GM19328 (cell line): ENCODE data around the gene USP35.
"Not testable (repeated sequence)": the region's sequence is repeated elsewhere in the genome, so short reads cannot be mapped to it uniquely, and the experiment has no call there.

ENCODE experiments used
- ATAC-seq: cut with Tn5 transposase; IDR thresholded peaks from one replicate; pipeline ENCODE4 v1.9.1; 2021; ENCODE audit warnings: mild to moderate bottlenecking, moderate library complexity; ENCODE audit not compliant: unreplicated experiment

USP35 gene

GRCh38 chr11:78231962-78232501 is 43.3 kb downstream of the USP35 start:
- ATAC-seq, result no peak

- not testable (repeated sequence) for ATAC-seq
Observed at GRCh38 chr11:78233046-78233445, 44.3 kb downstream of the USP35 start.

- no peak for ATAC-seq
Observed at GRCh38 chr11:78234006-78234405, 45.3 kb downstream of the USP35 start.

- no peak for ATAC-seq
Observed at GRCh38 chr11:78237293-78238046, 48.8 kb downstream of the USP35 start.

- no peak for ATAC-seq
Observed at GRCh38 chr11:78239781-78240180, 51.1 kb downstream of the USP35 start.

- ATAC-seq, result no peak
Observed at GRCh38 chr11:78241475-78241874, 52.8 kb downstream of the USP35 start.

GRCh38 chr11:78244080-78244479 is 55.4 kb downstream of the USP35 start:
- ATAC-seq, result no peak

GRCh38 chr11:78244546-78245255 is 56.0 kb downstream of the USP35 start:
- no peak for ATAC-seq

- ATAC-seq, result no peak
Observed at GRCh38 chr11:78248191-78248590, 59.5 kb downstream of the USP35 start.

- no peak for ATAC-seq
Observed at GRCh38 chr11:78248903-78249302, 60.2 kb downstream of the USP35 start.

- ATAC-seq, result no peak
Observed at GRCh38 chr11:78250099-78250498, 61.4 kb downstream of the USP35 start.

GRCh38 chr11:78251083-78251775 is 62.5 kb downstream of the USP35 start:
- no peak for ATAC-seq

- ATAC-seq, result no peak
Observed at GRCh38 chr11:78253797-78254196, 65.1 kb downstream of the USP35 start.

GRCh38 chr11:78254268-78254667 is 65.5 kb downstream of the USP35 start:
- no peak for ATAC-seq

- no peak for ATAC-seq
Observed at GRCh38 chr11:78255919-78256318, 67.2 kb downstream of the USP35 start.

GRCh38 chr11:78256962-78257361 is 68.2 kb downstream of the USP35 start:
- ATAC-seq, result no peak

GRCh38 chr11:78257654-78258053 is 68.9 kb downstream of the USP35 start:
- ATAC-seq, result no peak

- no peak for ATAC-seq
Observed at GRCh38 chr11:78259777-78260487, 71.2 kb downstream of the USP35 start.

- ATAC-seq, result no peak
Observed at GRCh38 chr11:78261367-78261766, 72.6 kb downstream of the USP35 start.

- no peak for ATAC-seq
Observed at GRCh38 chr11:78261828-78262227, 73.1 kb downstream of the USP35 start.

- ATAC-seq, result no peak
Observed at GRCh38 chr11:78262238-78262637, 73.5 kb downstream of the USP35 start.
